DMS 273 (cell line): Measurements from ENCODE around the gene CYTH1.

ENCODE experiments used
- DNase-seq: peaks from one replicate; lab custom pipeline; 2025; ENCODE audit not compliant: unreplicated experiment; lab: John Stamatoyannopoulos, UW

The CYTH1 gene

DNA sequence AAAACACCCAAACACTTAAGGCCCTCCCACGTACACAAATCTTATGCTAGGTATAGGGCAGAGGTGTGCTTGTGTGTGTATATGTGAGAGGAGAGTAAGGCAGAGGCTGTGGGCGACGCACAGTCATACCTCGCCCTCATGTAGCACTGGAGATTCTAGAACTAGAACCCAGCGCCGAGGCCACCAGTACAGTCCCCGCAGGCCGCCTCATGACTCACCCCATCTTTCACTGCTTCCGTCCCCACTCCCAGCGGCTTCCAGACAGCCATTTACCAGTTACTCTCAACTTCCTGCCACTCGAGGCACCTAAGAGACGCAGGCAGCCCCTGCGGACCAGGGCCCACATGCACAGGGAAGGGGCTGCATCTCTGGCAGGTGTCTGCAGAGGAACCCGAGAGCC, 23.2 kb upstream of the CYTH1 start:
- no peak for DNase-seq

DNA sequence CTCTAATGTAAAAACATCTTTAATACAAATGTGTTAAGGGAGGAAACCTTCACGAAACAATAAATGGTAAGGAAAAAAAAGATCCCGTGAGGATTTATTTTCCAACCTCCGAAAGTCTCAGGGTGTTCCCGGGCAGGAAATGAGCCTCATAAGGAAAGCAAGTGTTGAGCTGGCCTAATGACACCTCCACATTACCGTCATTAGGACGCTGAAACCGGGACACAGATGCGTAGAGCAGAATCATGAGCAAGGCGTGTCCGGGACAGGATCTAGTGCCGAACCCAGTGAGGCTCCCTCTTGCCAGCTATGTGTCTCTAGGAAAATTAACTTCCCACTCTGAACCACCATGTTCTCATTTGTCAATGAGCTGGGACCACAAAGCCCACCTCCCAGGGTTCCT, 22.7 kb upstream of the CYTH1 start:
- DNase-seq, result no peak

DNA sequence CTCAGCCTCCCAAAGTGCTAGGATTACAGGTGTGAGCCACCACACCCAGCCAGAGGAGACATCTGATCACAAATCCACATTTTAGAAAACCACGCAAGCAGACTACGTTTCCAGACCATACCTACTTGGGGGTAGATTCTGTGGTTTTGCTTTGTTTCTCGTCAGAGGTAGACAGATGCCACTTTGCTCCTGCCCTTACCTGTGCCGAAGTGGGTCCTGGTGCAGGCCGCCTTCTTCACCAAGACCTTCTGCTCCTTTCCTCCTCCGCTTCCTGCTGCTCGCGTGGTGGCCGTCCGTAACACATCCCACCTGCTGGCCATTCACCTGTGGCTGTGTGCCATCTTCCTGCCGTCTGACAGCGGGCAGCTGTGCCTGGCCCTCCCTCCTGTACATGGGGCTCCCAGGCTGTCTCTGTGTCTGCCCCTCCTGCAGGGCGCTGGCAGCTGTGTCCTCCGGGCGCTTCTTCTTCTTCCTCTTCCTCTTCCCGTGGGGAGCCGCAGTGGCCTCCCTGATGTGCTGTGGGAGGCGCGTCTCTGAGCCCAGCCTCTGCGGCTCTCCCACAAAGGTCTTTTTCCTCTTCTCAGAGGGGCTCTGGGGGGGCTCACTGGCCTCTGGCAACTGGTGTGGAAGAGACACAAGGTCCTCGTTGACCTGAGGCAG, 21.2 kb upstream of the CYTH1 start:
- no peak for DNase-seq

DNA sequence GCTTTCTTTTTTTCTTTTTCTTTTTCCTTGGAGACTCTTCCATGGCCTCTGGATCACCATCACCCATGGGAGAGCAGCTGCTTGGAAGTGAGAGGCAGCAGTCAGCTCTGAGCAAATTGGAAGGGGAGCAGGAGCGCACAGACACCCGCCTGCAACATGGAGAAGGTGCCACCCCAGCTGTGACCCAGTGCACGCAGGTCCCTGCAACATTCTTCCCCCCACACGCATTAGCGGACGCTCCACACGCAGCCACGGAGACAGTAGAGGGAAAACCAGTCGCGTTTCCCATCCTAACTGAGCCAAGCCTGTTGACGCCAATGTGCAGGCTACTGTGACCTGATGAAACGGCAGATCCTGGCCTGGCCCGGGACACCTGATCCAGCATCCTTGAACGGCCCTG, 20.4 kb upstream of the CYTH1 start:
- DNase-seq, result no peak

DNA sequence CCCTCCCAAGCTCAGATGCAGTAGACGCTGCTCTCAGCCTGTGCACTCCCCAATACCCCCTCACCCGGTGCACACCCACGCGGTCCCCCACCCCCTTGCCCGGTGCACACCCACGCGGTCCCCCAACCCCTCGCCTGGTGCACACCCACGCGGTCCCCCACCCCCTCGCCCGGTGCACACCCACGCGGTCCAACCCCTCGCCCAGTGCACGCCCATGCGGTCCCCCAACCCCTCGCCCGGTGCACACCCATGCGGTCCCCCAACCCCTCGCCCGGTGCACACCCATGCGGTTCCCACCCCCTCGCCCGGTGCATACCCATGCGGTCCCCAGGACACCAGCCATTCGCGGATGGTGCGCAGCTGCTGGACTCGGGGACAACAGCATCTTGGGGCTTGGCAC, 19.9 kb upstream of the CYTH1 start:
- DNase-seq, result no peak

DNA sequence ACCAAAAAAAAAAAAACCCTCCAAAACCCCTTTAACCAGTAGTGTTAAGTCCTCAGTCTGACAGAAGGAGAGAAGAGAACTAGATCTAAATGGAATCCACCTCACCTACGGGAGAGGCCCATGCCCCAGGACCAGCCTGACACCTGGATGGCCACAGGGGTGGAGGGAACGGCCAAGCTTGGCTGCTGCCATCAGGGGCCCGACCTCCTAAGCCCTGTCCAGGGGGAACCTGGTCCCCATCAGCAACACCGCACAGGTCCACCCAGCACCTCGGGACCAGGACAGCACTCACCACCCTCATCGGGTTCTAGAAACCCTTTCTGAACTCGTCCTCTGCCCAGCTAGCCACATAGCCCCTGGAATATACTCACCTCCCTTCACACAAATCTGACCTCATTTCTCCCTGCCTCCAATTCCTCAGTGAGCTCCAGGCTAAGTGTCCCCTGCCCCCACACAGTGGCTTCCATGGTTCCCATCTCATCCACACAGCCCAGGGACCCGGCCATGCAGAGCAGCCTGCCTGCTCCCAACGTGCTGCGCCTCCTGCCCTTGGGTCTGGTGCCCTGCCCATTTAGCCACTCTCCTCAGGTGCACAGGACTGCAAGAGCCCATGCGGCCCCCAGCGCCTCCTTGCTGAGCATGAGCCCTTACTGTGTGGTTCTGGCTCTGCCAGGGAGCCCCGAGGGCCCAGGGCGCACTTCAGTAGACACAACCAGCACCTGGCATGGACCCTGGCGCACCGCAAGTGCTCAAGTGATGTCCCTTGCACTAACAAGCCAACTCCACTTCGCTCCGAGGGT, 18.3 kb upstream of the CYTH1 start:
- DNase-seq, result no peak

DNA sequence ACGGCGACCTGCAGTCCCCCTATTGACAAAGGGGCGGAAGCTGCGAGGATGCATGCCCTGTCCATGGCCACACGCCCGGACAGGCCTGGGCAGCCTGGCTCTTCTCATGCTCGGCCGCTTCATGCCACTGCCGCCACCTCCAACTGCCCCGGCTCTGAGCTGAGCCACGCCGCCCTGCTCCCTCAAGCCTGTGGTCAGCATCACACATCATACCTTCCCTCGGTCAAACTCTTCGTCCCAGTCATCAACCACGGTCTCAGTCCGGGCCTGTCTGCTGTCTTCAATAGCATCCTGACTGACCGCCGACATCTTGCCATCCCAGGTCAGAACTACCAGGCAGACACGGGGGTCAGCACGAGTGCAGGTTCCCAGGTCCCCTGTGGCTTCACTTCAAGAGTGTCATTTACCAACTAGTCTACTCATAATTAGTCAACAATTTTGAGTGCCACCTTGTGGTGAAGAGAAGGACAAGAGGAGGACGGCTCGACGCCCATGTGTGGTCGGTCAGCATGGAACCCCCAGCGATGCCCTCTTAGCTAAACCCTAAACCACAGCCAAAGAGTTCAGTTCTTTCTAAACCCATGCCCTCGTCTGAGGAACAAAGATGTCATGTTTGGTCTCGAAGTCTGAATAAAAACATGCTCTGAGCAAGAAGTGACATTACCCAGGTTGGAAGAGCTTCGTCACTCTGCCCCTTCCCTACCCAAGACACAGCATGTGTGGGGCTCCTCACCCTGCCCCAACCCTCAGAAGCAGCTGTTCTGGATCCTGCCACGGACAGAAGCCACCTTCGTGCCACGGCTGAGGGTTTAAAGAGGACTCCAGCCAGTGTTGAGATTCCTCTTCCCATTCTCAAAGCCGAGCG, 16.9 kb upstream of the CYTH1 start:
- peak; percentile 49 for DNase-seq

DNA sequence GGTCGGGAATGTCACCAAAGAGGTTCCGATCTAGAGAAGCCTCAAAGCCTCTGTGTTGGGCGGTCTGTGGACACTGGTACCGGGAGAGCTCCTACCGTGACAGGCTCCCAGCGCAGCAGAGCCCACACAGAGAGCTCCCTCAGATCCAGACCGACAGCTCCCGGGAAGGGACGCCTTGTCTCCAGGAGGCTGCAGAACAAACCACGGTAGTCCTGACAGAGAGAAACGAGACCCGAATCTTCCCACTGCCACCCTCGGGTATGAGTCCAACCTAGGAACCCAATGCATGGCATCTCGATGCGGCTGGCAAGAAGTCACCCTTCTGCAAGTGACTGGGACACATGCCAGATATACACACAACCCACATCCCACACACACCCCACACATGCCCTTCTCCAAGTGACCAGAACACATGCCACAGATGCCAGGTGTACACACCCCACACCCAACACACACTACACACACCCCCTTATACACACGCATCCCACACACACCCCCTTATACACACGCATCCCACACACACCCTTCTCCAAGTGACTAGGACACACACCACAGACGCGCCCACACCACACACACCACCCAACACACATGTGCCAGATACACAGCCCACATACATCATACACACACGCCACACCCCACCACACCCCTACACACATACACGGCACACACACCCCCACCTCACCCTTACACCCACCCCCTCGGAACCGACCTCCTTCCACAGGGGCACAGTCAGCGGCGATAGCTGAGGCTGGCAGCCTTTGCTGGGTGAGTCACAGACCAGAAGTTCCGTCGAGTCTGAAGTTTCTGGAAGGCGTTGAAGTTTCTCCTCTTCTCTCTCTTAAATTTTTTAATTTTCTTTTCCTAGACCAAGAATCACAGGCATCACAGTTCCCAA, 15.9 kb upstream of the CYTH1 start:
- no peak for DNase-seq

DNA sequence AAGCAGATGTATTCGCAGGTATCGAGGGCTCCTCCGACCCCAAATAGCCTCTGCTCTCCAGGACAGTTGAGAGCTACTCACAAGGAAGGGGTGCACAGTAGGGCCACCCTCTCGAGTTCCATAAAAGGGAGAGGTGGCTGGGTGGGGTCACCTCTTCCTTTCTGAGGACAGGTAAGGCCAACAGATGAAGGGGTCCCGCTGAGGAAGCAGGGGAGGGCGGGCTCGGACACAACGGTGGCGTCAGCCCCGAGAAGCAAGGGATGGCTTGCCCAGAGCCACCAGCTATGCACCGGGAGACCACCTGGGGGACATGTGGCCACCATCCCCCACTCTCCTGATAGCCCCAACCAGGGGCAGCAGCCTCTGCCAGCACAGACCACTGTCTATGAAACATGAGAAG, 15.1 kb upstream of the CYTH1 start:
- DNase-seq, result no peak

DNA sequence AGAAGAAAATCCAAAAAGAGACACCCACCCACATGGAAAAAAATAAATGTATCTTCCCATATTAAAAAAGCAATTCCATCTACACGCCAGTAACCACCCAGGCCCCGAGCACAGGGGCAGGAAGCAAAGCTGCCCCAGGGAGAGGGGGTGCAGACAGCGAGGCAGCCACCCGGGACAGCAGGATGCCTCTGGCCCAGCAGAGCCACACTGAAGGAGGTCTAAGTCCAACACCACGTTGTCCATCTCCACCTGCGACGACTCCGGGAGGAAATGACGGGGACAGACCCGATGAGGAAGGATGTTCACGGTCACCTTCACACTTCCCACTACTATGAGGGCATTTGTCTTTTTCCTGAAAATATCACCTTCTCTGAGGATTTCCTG, 14.4 kb upstream of the CYTH1 start:
- no peak for DNase-seq

DNA sequence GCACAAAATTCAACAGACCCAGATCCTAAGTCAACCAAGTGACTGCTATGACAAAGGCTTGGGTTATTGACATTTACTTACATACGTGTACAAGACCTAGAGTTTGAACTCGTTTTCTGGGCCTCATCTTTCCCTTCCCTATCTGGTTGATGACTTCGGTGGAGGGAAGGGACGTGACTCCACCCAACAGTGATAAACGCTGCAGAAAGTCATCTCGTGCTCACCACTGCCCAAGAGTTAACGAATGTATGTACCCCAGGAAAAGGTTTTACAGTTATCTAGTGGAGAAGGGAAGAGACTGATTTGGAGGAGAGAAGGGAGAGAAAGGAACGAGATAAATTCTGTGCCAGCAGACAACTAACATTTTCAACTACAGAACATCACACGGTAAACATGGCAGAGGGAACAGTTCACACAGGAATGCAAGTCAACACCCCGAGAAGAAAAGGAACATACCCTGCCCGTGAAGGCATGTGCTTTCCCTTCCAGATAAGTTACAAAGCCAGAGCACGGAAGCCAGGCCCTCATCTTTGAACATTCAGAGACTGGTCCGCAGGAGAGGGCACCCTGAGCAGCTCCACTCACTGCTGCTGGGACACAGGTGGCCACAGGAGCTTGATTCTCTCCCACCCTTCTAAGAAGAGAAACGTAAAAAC, 13.9 kb upstream of the CYTH1 start:
- DNase-seq, result no peak

DNA sequence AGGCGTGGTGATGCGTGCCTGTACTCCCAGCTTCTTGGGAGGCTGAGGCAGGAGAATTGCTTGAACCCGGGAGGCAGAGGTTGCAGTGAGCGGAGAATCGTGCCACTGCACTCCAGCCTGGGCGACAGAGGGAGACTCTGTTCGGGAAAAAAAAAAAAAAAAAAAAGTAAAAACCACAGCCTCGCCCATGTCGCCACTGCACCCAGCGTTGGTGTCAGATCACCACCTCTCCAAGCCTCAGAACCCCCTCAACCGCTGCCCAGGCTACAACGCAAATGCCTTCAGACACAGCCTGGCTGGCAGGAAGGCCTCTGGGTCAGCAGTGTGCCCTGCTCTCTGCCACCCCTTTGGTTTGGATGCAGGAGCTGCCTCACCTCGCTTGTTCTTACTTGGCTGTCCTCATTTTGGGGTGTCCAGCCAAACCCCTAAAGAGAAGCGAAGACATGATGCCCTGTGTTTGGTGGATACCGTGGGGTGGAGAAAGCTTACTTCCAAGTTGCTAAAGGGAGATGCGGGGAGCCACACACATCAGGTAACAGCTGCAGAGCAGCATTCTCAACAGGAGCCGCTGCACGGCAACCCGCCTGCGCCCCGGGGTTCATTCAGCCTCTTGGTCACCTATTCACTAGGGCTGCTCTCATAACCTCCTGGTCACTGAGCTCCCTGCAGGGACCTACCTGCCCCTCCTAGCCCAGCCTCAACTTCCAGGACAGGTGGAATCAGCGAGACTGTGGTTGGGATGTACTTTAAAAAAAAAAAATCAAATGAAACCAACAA, 13.0 kb upstream of the CYTH1 start:
- DNase-seq, result no peak

DNA sequence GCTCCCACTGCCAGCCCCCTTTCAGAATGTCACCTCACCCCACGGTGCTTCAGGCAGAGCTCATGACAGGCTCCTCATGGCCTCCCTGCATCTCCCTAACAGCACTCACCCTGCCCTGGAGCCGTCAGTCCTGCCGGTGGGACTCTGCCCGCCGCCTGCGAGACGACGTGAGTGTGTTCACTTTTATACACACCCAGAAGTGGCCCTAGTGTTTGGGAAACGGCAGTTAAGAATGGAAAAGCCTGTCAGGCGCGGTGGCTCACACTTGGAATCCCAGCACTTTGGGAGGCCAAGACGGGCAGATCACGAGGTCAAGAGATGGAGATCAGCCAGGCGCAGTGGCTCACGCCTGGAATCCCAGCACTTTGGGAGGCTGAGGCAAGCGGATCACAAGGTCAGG, 12.3 kb upstream of the CYTH1 start:
- no peak for DNase-seq

DNA sequence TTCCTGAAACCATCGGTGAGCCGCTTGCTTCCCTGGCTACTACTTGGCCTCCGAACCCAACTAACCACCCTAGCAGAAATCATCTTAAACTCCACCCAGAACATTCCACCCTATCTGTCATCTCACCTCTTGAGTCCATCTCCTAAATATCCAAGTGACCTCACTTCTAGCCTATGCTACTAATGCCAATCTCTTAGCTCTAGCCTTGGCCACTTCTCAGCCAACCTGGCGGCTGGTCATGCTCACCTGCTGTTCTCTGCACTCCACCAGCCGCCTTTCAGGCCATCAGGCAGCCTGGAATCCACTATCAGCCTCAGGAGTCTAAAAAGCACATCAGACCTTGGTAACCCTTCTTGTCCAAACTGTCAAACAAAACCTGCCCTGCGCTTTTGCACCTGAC, 11.9 kb upstream of the CYTH1 start:
- DNase-seq, result no peak

DNA sequence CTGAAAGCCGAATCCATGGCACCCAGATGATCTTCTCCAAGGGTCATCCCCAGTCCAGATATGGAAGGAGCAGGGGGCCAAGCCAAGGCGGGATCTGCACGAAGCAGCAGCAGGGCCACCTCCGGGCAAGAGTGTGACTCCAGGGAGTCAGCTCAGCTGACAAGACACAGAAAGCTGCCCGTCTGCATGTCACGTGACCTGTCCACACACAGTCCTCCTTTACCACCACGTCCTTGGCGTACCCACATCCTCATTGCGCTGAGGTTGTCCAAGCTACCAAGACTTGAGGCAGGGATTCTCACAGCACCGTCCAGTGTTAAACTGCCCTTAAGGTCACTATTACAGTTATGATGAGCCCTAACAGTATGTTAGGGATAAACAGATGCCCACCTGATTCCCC, 11.3 kb upstream of the CYTH1 start:
- no peak for DNase-seq

DNA sequence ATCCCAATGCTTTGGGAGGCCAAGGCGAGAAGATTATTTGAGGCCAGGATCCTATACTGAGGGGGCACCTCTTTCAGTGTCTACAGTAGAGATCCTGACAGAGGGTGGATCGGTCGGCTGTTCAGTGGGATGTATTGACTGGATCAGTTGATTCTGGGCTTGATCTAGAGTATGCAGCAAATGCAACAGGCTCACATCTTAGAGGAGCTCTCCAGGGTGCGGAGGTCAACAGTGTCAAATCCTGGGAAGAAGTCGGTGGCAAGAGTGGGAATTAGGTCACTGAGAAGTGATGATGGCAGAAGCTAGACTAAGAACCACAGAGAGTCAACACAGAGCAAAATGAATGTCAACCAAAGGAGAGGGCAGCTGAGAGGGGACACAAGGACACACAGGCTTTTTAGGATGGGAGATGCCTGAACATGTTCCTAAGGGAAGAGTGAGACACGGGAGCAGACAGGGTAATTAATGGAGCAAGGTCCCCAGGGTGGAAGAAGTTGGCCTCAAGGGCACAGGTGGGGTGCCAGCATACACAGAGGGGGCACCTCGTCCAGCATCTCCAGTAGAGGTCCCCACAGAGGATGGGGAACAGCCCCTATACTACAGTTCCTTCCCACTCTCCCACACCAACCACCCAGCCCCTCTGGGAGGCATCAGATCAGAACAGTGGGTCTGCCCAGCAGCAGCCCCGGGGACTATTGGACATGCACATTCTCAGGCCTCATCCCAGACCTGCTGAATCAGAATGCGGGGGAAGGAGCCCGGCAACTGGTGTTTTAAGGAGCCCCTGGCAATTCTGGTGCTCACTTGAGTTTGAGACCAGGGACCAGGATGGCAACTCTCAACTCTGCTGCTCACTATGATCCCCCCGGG, 10.0 kb upstream of the CYTH1 start:
- no peak for DNase-seq

DNA sequence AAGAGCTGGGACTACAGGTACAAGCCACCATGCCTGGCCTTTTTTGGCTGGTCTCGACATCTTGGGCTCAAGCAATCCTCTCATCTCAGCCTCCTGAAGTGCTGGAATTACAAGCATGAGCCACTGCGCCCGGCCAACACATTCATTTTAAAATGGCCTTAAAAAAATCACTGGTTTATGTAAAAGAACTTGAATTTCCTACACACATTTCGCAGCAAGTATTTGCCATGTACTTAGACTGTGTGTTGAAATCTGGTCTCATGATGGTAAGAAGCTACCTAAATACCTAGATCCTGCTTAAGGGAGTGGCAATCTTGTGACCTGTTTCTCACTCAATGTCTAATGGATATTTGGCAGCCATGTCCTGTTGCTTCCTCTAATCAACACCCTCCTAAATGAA, 8.5 kb upstream of the CYTH1 start:
- no peak for DNase-seq

DNA sequence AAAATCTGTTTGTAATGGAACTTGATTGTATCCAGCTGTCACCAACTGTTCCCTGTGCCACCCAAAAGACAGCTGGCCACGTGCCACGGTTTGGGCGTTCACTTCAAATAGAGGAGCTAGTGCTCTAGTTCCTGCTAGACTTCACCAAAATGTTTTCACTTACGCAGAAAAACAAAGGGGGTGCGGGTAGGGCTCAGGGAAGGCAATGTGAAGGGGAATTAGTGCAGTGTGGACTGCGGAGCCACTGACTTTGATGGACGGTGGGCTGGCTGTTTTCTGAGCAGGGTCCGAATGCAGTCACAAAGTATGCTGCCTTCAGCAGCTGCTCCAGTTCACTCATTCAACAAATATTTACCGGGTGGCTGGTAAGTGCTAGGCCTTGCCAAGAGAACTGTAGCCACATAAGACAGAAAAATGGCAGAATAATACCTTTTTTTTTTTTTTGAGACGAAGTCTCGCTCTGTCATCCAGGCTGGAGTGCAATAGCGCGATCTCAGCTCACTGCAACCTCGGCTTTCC, 7.6 kb upstream of the CYTH1 start:
- DNase-seq, result peak; percentile 79
